CD4-positive, alpha-beta T cell (primary cell): Measurements from ENCODE around the gene RBM4B. TPM values are rescaled to one million over a fixed set of nuclear protein-coding genes. Genes with fewer than 3 reads are reported as not detected.

Experiments
- ATAC-seq: fragments of 200-7000 bp; cut with Tn5 transposase; one replicate; pipeline ENCODE4 v1.10.0; 2022; ENCODE audit warnings: mild to moderate bottlenecking; ENCODE audit not compliant: poor library complexity
- CTCF ChIA-PET: fragments of 350-600 bp; sonication (Branson Sonifier 250); formaldehyde crosslinking; loops from one replicate; lab custom pipeline; 2021; ENCODE audit warnings: antibody characterized with exemption, inconsistent platforms; lab: Charles Lee
- POLR2A ChIA-PET: fragments of 350-600 bp; sonication (Branson Sonifier 250); formaldehyde crosslinking; loops from one replicate; lab custom pipeline; 2021; ENCODE audit warnings: antibody characterized with exemption, inconsistent platforms; lab: Charles Lee
- DNase-seq, 14 experiments: peaks; one replicate each; pipeline ENCODE4 v3.0.0-alpha.2; 2013 to 2020; ENCODE audit warnings: mixed read lengths in 2 of 14
- H3K27ac ChIP-seq, 2 donors: one replicate each; pipeline versions ENCODE4 v1.5.1 to v1.7.0; 2013; ENCODE audit warnings: low read length in 2 of 2, low read depth in 1 of 2, mild to moderate bottlenecking in 1 of 2
- H3K27me3 ChIP-seq, 2 experiments: 1 replicate in 1 of 2; 2 replicates in 1 of 2; pipeline versions ENCODE4 v1.6.1 to v1.7.0; 2013; ENCODE audit warnings: low read length in 2 of 2, control low read depth in 1 of 2, mild to moderate bottlenecking in 1 of 2, moderate library complexity in 1 of 2; ENCODE audit not compliant: insufficient read depth in 2 of 2, control insufficient read depth in 1 of 2
- H3K36me3 ChIP-seq: one replicate; pipeline ENCODE4 v1.6.1; 2013; ENCODE audit warnings: low read length, control low read depth; ENCODE audit not compliant: insufficient read depth
- H3K4me1 ChIP-seq: one replicate; pipeline ENCODE4 v1.6.1; 2013; ENCODE audit warnings: low read length, control low read depth; ENCODE audit not compliant: insufficient read depth
- H3K4me3 ChIP-seq: one replicate; pipeline ENCODE4 v1.5.1; 2013; ENCODE audit warnings: mild to moderate bottlenecking, low read length, moderate library complexity
- H3K9me3 ChIP-seq, 2 experiments: 1 replicate in 1 of 2; 2 replicates in 1 of 2; pipeline versions ENCODE4 v1.6.1 to v1.7.0; 2013; ENCODE audit warnings: low read length in 2 of 2, mild to moderate bottlenecking in 2 of 2, control low read depth in 1 of 2, moderate library complexity in 1 of 2; ENCODE audit not compliant: control insufficient read depth in 1 of 2, insufficient read depth in 1 of 2
- H3K27ac Mint-ChIP-seq: one replicate; pipeline ENCODE4 v1.8.0; 2020; ENCODE audit warnings: mixed read lengths
- H3K27me3 Mint-ChIP-seq: one replicate; pipeline ENCODE4 v1.8.0; 2021; ENCODE audit warnings: mixed read lengths
- H3K36me3 Mint-ChIP-seq: one replicate; pipeline ENCODE4 v1.8.0; 2021; ENCODE audit warnings: low read depth, mixed read lengths
- H3K4me1 Mint-ChIP-seq: one replicate; pipeline ENCODE4 v1.8.0; 2021; ENCODE audit warnings: low read depth, mixed read lengths
- H3K4me3 Mint-ChIP-seq: one replicate; pipeline ENCODE4 v1.8.0; 2020; ENCODE audit warnings: mild to moderate bottlenecking, mixed read lengths
- H3K9me3 Mint-ChIP-seq: one replicate; pipeline ENCODE4 v1.8.0; 2020; ENCODE audit warnings: mixed read lengths
- intact Hi-C, 2 experiments: fragments of 100-400 bp; cut with DNase I in 1 of 2; cut with micrococcal nuclease in 1 of 2; formaldehyde crosslinking; loops; one replicate each; pipeline versions ENCODE4 v1.15.1 to v1.9.0; 2023 to 2025; cut with DNase I, micrococcal nuclease
- total RNA-seq, 174 experiments: library from RNA in 2 of 174; stranded (reverse) in 2 of 174; gene quantifications; one replicate each; pipeline ENCODE4 v1.2.3 and lab custom pipeline; 2021 to 2026
- TF ChIP-seq, protein P1 (sequence below): fragments of 200-600 bp; IDR thresholded peaks from one replicate; pipeline ENCODE4 v1.8.0; 2022; ENCODE audit warnings: antibody characterized with exemption, mild to moderate bottlenecking

Gene RBM4B
- total RNA-seq, 2 experiments from 2014 or later: 3.8 to 5.1 TPM

DNA sequence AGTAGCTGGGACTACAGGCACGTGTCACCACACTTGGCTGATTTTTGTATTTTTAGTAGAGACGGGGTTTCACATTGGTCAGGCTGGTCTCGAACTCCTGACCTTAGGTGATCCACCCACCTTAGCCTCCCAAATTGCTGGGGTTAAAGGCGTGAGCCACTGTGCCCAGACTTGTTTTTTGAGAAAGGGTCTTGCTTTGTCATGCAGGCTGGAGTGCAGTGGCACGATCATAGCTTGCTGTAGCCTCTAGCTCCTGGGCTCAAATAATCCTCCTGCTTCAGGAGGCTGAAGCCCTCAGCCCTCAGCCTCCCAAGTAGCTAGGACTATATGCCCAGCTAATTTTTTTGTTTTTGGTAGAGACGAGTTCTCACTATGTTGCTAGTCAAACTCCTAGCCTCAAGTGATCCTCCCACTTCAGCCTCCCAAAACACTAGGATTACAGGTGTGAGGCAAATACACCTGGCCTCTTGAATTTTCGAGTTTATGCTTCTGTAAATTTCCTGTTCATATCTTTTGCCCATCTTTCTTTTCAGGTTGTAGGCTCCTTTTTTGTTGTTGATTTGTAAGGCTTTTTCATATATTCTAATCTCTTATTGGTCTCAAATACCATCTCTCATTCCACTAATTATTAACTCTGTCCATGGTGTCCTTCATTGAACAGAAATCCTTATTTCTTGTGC lies 3.4 kb upstream of the RBM4B start:
- ATAC-seq (no peak), DNase-seq (no peak)
- Mint-ChIP-seq H3K36me3 (peaks cover 20% of the 10 kb centered on the region), H3K4me3 (no peak overlapping the region), H3K27me3 (no peaks in the 10 kb centered on the region), H3K9me3 (no peaks in the 10 kb centered on the region), H3K27ac (no peak overlapping the region), H3K4me1 (peaks cover 24% of the 10 kb centered on the region)
- intact Hi-C loops: loop anchor here in 1 of 2 experiments (1.0 kb wide), 1 partner anchor 172 kb away; no protein-coding TSS in a partner anchor
- Histone ChIP-seq H3K9me3 (no peaks in the 10 kb centered on the region), H3K27ac (no peak overlapping the region), H3K4me1 (peaks cover 23% of the 10 kb centered on the region), H3K36me3 (no peaks in the 10 kb centered on the region), H3K4me3 (no peak overlapping the region), H3K27me3 (no peaks in the 10 kb centered on the region)
- POLR2A ChIA-PET: interaction anchor here (0.7 to 1.2 kb wide), 2 partner anchors 43 to 201 kb away, joined by 3 to 5 read pairs; partner anchors contain the start of gene DPP3
- TF ChIP-seq, protein P1, sequence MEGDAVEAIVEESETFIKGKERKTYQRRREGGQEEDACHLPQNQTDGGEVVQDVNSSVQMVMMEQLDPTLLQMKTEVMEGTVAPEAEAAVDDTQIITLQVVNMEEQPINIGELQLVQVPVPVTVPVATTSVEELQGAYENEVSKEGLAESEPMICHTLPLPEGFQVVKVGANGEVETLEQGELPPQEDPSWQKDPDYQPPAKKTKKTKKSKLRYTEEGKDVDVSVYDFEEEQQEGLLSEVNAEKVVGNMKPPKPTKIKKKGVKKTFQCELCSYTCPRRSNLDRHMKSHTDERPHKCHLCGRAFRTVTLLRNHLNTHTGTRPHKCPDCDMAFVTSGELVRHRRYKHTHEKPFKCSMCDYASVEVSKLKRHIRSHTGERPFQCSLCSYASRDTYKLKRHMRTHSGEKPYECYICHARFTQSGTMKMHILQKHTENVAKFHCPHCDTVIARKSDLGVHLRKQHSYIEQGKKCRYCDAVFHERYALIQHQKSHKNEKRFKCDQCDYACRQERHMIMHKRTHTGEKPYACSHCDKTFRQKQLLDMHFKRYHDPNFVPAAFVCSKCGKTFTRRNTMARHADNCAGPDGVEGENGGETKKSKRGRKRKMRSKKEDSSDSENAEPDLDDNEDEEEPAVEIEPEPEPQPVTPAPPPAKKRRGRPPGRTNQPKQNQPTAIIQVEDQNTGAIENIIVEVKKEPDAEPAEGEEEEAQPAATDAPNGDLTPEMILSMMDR: no peak
- CTCF ChIA-PET: interaction anchor here (4.9 to 5.1 kb wide), 2 partner anchors 89 to 102 kb away, joined by 47 to 75 read pairs; partner anchors contain the start of genes CCDC87 and CCS

DNA sequence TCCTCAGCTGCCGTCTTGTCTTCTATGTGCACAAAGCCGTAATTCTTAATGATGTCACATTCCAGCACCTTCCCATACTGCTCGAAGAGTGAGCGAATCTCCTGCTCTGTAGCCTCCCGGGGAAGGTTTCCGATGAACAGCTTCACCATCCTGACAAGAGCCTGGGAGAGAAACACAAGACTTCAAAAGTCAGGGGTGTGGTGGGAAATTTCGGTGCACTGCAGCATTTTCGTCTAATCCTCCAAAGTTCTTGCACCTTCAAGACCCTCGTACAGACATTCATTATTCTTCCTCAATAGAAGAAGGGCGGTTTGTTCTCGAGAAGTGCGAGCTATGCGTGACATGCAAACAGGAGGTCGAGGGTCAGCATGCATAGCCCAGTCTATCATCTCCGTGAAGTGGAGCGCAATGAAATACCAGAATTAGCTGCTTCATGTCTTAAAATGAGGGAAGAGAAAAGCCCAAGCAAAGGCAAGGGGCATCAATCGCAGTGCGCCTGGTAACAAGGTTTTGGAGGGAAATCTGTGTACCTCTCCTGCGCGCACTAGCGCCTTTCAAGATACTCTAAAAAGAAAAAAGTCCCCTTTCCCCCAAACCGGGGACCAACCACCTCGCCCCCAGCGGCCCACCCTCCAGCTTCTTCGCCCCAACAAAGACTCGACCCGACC lies 622 bp downstream of the RBM4B start:
- Histone ChIP-seq H3K36me3 (no peaks in the 10 kb centered on the region), H3K27me3 (no peaks in the 10 kb centered on the region), H3K4me3 (peak overlapping the region; percentile 92), H3K9me3 (no peaks in the 10 kb centered on the region), H3K27ac (peak overlapping the region; percentile 98 to 99), H3K4me1 (peaks cover 32% of the 10 kb centered on the region)
- ChIA-PET POLR2A (interaction anchor here (0.7 to 3.5 kb wide), 33 partner anchors 9 to 1062 kb away, joined by 3 to 110 read pairs (median 8); partner anchors contain the start of genes ACTN3, BBS1, CCDC87 and CCS), CTCF (interaction anchor here (1.2 to 5.1 kb wide), 11 partner anchors 17 to 442 kb away, joined by 3 to 75 read pairs (median 13); partner anchors contain the start of genes CCDC87, CCS, DPP3 and KDM2A)
- H3K36me3 Mint-ChIP-seq: peaks cover 23% of the 10 kb centered on the region
- TF ChIP-seq, protein P1: no peak
- no peak for ATAC-seq
- H3K9me3 Mint-ChIP-seq: no peaks in the 10 kb centered on the region
- no peaks in the 10 kb centered on the region for H3K27me3 Mint-ChIP-seq
- DNase-seq: no peak
- intact Hi-C loops: loop anchor here (1.0 to 5.0 kb wide), 6 partner anchors 39 to 255 kb away; partner anchors contain the start of genes DPP3 (in 2 of the 2), RBM4 (in 2 of the 2), CCDC87 (in 1 of the 2) and CCS (in 1 of the 2)
- H3K4me1 Mint-ChIP-seq: peaks cover 51% of the 10 kb centered on the region
- peak overlapping the region; percentile 98 for H3K27ac Mint-ChIP-seq
- peak overlapping the region; percentile 98 for H3K4me3 Mint-ChIP-seq

- H3K27ac Mint-ChIP-seq: peak overlapping the region; percentile 98
- peak overlapping the region; percentile 98 for H3K4me3 Mint-ChIP-seq
- TF ChIP-seq, protein P1: no peak
- intact Hi-C loops: loop anchor here (5.0 kb wide), 3 partner anchors 84 to 254 kb away; partner anchors contain the start of genes CCDC87 (in 1 of the 2), CCS (in 1 of the 2), DPP3 (in 1 of the 2) and NPAS4 (in 1 of the 2)
- no peaks in the 10 kb centered on the region for H3K27me3 Mint-ChIP-seq
- ChIA-PET POLR2A (interaction anchor here (0.9 to 3.5 kb wide), 14 partner anchors 14 to 255 kb away, joined by 3 to 110 read pairs (median 24); partner anchors contain the start of genes ACTN3, CCDC87, CCS and CTSF), CTCF (interaction anchor here (1.2 to 5.1 kb wide), 5 partner anchors 17 to 97 kb away, joined by 6 to 75 read pairs (median 32); partner anchors contain the start of genes CCDC87, CCS, RBM14 and RBM4)
- Histone ChIP-seq H3K27ac (no peak overlapping the region), H3K9me3 (no peaks in the 10 kb centered on the region), H3K36me3 (no peaks in the 10 kb centered on the region), H3K27me3 (no peaks in the 10 kb centered on the region), H3K4me3 (peak overlapping the region; percentile 92), H3K4me1 (peaks cover 32% of the 10 kb centered on the region)
- DNase-seq (no peak), ATAC-seq (no peak)
- peaks cover 23% of the 10 kb centered on the region for H3K36me3 Mint-ChIP-seq
- H3K4me1 Mint-ChIP-seq: peaks cover 51% of the 10 kb centered on the region
- H3K9me3 Mint-ChIP-seq: no peaks in the 10 kb centered on the region
Measured at GRCh38 chr11:66676282-66676919, 1.3 kb downstream of the RBM4B start.
